ENCODE measurements around the gene GFER. TPM values are rescaled to one million over a fixed set of nuclear protein-coding genes. Genes with fewer than 3 reads are reported as not detected.

GFER gene
- total and polyA plus RNA-seq, 2 of the 8 experiments (the other 6 are each of a cell fraction or from before 2014, with no cell fraction given), result 17.7 to 37.9 TPM

- no peak for TF ChIP-seq CTCF (IDR thresholded peaks at IDR 0.05; ENCODE audit: control extremely low read depth in 1 of 3, insufficient read depth in 1 of 3, low read depth in 1 of 3, low read length in 3 of 3)
These were observed 19.3 kb downstream of the GFER start (continued) for GRCh38 chr16:2003231-2003826.
